GM19023 (cell line): ENCODE results near the gene VPS51.

ENCODE experiments used
- ATAC-seq: cut with Tn5 transposase; IDR thresholded peaks from one replicate; pipeline ENCODE4 v1.9.1; 2021; ENCODE audit warnings: mild to moderate bottlenecking, moderate library complexity; ENCODE audit not compliant: unreplicated experiment

Gene VPS51

DNA sequence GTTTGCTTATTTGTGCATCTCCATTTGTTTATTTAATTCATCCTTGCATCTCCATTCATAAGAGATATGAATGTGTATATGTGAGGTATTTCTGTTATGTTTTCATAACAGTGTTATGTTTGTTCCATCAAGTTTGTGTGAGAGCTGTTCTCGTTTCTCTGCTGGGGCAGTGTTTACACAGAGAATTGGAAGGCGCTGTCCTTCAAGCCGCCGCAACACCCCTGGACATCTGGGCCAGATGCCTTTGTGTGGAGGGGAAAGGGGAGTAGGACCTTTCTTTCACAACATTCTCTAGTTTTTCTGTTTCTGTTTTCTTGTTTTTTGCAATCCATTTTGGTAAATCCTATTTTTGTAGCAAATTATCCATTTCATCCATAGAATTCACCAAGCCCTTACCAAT, 8.6 kb downstream of the VPS51 start:
- no peak for ATAC-seq

DNA sequence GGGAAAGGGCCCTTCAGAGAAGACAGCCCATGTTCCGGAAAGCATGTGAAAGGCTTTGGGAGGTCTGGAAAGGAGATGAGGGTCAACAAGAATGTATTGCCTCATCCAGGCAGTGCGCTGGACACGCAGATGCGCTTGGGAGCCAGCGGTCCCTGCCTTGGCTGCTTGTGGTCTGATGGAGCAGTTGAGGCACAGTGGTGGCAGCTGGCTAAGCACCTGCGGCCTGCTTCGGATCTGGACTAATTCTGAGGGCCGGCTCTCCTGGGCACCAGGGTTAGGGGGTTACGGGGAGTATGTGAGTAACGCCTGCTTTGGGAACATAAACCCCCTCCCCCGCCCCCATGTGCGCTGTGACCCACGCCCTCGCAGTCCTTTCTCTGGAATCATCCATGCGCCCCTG, 11.1 kb downstream of the VPS51 start:
- ATAC-seq = no peak

DNA sequence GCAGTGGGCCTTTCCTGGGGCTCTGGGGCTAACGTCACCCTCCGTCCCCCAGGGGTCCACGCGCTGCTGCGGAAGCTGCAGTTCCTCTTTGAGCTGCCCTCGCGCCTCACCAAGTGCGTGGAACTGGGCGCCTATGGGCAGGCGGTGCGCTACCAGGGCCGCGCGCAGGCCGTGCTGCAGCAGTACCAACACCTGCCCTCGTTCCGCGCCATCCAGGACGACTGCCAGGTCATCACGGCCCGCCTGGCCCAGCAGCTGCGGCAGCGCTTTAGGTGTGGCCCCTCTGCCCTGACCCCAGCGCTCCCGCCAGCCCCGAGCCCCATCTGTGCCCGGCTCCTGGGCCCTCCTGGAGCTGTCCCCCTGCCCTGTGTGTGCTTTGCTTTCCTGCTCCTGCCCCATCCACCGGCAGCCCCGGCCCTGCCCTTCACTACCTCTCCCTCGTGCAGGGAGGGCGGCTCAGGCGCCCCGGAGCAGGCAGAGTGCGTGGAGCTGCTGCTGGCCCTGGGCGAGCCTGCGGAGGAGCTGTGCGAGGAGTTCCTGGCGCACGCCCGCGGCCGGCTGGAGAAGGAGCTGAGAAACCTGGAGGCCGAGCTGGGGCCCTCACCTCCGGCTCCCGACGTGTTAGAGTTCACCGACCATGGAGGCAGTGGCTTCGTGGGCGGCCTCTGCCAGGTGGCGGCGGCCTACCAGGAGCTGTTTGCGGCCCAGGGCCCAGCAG, 11.9 kb downstream of the VPS51 start:
- ATAC-seq = no peak

DNA sequence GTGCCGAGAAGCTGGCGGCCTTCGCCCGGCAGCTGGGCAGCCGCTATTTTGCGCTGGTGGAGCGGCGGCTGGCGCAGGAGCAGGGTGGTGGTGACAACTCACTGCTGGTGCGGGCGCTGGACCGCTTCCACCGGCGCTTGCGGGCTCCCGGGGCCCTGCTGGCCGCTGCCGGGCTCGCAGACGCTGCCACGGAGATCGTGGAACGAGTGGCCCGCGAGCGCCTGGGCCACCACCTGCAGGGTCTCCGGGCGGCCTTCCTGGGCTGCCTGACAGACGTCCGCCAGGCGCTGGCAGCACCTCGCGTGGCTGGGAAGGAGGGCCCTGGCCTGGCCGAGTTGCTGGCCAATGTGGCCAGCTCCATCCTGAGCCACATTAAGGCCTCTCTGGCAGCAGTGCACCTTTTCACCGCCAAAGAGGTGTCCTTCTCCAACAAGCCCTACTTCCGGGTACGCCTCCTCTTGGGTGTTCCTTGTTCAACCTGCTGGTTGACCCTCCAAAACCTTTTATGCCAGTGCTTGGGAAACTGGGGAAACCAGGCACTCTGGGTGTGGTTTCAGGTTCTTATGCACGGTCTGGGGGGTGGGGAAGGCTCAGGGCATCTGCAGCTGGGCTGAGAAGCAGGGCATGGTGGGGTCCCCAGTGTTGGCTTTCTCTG, 12.6 kb downstream of the VPS51 start:
- ATAC-seq = no peak

DNA sequence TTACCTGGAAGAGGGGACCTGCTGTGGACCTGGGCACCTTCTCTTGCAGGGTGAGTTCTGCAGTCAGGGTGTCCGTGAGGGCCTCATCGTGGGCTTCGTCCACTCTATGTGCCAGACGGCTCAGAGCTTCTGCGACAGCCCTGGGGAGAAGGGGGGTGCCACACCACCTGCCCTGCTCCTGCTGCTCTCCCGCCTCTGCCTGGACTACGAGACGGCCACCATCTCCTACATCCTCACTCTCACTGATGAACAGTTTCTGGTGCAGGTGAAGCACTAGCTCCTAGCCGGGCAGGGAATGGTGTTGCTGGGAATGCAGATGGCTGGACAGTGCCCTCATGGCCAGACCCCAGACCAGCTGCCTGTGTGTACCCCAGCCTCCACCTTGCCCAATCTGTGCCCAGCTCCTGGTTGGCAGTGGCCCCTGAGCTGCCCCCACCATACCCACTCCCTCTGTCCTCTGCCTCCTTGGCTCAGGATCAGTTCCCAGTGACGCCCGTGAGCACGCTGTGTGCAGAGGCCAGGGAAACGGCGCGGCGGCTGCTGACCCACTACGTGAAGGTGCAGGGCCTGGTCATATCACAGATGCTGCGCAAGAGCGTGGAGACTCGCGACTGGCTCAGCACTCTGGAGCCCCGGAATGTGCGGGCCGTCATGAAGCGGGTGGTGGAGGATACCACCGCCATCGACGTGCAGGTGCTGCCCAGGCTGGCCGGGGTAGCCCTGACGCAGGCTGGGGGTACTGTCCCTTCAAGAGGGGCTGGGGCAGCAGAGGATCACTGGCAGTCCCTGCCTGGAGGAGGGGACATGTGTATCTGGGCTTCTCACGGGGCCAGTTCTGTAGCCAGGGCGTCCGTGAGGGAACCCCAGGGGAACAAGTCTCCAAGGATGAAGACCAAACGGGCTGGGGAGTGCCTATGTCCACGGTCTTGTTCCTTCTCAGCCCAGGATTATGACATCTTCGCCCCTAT, 13.5 kb downstream of the VPS51 start:
- no peak for ATAC-seq

DNA sequence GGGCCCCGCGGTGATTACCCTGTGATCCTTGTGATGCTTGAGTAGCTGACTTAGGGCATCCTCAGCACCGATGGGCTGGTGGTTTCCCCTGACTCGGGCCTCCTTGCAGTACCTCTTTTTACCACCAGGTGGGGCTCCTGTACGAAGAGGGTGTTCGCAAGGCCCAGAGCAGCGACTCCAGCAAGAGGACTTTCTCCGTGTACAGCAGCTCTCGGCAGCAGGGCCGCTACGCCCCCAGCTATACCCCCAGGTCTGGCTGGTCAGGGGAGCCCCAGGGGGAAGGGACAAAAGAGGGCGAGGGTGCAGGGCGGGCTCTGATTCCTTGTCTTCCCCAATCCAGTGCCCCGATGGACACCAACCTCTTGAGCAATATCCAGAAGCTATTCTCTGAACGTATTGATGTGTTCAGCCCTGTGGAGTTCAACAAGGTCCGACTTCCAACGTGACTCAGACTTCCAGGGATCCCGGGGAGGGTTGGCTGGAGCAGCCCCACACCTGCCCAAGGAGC, 14.4 kb downstream of the VPS51 start:
- ATAC-seq = no peak

DNA sequence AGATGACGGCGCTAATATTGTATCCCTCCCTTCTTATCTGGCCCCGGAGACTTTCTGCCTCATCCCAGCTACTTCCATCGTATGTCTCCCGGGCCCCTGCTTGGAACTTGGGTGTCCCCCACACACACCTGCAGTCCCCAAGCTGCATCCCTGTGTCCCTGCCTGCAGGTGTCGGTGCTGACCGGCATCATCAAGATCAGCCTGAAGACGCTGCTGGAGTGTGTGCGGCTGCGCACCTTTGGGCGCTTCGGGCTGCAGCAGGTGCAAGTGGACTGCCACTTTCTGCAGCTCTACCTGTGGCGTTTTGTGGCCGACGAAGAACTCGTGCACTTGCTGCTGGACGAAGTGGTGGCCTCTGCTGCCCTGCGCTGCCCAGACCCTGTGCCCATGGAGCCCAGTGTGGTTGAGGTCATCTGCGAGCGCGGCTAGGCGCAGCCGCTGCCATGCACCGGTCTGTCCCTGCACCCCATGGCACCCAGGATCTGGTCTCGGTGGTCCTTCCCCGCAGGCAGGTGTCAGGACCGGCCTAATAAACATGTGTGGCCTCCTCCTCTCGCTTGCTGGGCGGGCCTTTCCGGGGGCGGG, 15.2 kb downstream of the VPS51 start:
- ATAC-seq = no peak

DNA sequence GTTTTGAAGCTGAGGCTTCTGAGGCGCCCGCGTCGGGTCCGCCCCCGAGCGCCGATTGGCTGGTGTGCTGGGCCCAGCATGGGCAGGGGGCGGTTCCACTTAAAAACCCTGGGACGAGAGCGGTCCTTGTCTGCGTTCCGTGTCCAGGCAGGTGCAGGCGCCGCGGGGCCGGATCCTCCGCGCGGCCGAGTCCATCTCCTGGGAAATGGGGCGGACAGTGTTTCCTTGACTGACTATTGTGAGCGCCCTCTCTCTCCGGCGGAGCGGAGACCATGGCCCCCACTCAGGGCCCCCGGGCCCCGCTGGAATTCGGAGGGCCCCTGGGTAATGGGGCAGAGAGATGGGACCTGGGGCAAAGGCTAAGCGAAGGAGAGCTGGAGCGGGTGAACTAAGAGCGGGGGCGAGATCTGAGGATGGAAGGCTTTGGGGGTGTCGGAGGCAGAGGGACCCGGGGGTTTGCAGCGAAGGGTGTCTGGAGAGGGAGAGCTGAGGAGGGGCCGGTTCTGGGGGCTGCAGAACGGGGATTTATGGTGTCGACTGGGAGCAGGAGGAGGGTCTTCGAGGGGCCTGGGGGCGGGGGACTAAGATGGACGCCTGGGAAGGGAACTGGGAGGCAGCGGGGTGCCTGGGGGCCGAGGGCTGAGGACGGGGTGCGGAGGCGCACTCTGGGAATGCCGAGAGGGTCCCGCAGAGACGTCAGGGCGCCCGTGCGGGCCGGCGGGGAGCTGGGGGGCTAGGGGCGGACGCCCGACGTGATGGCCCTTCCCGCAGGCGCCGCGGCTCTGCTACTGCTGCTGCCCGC, 15.9 kb downstream of the VPS51 start, which contains the start of gene TM7SF2:
Gene TM7SF2 (plus strand): TSS at position 129 of the 802 bp plus-strand sequence. CDS start 144 bp downstream, at position 273.
- peak; percentile 70 for ATAC-seq

DNA sequence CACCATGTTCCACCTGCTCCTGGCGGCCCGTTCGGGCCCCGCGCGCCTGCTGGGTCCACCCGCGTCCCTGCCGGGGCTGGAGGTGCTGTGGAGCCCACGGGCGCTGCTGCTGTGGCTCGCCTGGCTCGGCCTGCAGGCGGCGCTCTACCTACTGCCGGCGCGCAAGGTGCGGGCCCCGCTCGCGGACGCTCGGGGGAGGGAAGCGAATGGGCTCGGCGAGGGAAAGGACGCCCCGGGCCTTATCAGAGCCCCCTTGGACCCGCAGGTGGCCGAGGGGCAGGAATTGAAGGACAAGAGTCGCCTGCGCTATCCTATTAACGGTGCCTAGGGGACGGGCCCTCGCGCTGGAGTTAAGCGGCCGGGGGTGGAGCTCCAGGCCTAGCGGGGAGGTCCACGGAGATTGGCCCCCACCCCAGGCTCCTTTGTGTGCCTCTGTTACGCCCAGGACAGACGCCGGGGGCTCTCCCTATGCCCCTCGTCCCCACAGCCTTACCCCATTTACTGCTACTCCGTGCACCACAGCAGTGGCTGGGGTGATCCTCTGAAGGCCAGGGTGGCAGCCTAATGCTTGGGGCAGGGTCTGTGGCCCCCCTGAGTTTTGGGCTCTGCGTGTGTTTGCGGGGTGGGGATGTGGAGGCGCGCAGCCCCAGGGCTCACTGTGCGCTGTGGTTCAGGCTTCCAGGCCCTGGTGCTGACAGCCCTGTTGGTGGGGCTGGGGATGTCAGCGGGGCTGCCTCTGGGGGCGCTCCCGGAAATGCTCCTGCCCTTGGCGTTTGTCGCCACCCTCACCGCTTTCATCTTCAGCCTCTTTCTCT, 16.7 kb downstream of the VPS51 start:
- peak; percentile 33 for ATAC-seq

DNA sequence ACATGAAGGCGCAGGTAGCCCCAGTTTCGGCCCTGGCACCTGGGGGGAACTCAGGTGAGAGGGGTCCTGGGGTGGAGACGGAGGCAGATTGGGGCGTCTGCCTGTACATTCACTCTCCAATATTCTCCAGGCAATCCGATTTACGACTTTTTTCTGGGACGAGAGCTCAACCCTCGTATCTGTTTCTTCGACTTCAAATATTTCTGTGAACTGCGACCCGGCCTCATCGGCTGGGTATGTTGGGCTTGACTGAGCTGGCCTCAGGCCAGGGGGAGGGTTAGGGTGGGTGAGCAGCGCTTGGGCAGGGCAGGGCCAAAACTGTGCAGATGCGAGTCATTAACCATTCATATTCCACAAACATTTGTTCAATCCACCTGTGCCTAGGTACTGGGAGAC, 17.3 kb downstream of the VPS51 start:
- no peak for ATAC-seq

DNA sequence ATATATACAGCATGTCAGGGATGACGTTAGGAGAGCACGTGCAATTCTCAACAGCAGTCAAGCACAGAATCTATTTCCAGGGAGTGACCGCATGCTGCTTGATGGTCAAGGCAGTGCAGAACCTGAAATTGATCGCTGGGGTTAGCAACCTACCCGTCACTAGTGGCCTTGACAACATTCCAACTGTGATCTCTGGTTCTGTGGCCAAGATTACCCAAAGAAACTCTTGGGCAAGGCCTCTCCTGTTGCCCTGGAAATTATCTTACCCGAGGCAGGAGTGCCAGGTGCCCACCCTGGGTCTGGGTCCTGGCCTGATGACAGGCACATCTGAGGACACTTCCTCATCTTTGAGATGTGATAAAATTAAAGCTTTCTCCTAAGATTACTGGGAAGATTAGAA, 17.8 kb downstream of the VPS51 start:
- no peak for ATAC-seq

DNA sequence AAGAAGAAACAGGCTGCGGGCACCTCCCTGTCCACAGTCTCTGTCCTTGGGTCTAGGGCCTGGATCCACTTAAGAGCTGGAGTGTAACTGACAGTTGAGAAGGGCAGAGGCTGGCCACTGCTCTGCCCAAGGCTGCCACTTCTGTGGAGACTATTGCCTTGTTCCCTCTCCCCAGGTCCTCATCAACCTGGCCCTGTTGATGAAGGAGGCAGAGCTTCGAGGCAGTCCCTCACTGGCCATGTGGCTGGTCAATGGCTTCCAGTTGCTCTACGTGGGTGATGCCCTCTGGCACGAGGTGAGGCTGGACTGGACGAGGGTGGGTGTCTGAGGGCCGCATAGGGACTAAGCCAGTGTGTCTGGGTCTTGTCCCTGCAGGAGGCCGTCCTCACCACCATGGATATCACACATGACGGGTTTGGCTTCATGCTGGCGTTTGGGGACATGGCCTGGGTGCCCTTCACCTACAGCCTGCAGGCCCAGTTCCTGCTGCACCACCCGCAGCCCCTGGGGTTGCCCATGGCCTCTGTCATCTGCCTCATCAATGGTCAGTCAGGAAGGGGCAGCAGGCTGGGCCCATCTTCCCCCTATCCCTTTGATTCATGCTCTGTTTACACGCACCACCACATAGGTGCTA, 18.6 kb downstream of the VPS51 start:
- ATAC-seq = no peak

DNA sequence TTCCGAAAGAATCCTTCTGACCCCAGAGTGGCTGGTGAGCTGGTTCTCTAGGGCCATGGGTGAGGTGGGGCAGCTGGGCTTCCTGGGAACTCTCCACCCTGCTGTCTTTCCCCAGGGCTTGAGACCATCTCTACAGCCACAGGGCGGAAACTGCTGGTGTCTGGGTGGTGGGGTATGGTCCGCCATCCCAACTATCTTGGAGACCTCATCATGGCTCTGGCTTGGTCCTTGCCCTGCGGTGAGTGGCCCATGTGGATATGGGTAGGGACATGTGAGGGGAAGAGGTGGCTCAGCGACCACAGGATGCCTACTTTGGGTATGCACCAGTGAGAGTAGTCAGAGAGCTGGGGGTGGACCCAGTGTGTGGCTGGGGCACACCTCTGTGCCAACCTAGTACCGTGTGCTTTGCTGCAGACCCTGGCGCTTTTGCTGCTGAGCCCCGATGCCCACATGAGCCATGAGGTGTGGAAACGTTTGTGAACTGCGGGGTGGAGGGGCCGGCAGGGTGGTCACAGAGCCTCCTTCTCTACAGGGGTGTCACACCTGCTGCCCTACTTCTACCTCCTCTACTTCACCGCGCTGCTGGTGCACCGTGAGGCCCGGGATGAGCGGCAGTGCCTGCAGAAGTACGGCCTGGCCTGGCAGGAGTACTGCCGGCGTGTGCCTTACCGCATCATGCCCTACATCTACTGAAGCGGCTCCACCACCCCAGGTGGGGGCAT, 19.5 kb downstream of the VPS51 start:
- ATAC-seq = no peak

DNA sequence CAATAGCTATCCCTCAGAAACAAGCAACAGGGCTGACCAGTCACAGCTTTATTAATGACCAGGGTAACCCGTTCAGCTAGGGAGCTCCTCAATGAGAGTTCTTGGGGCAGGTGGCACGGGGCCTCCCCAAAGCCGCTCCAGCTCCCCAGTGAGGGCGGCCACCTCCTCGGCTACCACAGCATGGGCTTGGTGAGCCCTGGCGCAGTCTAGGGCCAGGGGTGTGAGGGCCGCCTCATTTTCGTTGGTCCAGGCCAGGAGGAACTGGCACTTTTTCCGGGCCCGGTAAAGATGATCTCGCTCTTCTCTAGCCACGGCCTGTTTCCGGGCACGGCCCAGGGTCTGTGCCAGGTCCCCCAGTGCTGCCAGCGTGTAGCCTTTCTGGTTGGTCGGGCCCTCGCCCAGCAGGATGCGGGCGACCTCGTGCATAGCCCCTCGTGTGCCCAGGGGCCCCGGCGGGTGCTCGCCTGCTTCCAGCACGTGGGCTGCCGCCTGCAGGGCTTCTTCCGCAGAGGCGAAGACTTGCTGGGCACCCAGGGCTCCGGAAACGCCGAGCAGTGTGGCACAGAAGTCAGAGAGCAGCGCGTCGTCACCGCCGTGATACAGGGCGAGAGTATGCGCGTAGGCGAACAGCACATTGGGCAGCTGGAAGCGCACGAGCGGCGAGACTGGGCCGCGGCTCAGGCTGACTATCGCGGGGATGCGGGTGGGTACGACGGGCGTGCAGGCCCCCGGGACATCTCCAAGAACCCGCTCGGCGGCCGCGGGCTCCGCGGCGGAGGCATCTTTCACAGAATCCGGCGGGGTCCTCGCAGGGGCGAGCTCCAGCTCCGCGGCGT, 20.6 kb downstream of the VPS51 start:
- no peak for ATAC-seq

DNA sequence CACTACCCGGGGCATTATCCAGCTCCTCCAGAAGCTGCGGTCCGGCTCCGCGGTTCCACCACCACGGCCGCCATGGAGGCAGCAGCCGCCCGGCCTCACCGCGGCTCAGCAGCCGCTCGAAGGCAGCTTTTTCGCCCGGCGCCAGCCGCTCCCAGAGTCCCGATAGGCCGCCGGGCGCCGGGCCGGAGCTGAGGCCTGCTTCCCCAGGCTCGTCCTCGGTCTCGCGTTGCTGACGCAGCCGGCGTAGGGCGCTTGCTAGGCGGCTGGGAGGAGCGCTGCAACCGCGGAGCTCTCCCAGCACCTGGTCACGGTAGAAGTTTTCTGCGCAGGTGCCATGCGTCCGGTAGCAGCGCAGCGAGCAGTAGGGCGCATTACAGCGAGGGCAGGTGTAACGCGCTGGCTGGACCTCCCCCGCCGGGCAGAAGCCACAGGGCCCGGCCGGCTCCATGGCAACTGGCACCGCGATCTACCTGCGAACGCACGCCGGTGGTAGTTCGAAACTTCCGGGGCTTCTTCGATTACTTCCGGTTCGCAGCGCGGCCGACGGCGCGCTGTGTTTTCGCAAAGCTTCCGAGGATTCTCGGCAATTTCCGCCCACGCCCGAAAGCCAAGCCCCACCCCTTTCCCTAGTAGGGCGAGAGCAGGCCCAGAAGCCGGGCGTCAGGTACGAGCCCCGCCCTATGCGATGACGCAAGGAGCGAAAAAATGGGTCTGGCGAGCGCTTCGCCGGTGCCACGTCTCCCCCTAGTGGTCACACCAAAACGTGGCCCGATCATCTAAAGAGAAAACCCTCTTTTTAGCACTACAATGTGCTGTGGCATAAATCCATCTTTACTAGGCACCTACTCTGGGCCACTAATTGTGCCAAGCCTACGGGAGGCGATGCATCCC, 21.4 kb downstream of the VPS51 start, which contains the start of gene ZNHIT2:
Gene ZNHIT2 (minus strand): TSS at position 496 of the 891 bp plus-strand sequence. CDS start 48 bp downstream, at position 448.
- ATAC-seq = peak; percentile 61
